ENCODE measurements around the gene PIP5KL1.

PIP5KL1 gene

DNA sequence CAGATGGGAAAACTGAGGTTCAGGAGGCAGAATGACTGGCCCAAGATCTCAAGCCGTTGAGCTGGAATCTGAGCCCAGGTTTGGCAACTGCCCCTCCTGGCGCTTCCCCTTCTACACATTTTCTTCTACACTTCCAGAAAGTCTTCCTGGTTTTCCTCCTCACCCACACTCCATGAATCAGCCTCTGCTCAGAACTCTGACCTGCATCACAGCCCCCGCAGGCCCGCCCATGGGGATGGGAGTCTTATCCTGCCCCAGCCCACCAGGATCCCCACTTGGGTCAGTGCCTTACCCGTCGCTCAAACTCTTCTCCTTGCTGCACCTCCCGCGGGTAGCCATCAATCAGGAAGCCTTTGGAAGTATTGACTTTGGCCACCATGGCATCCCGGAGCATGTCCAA lies 59.0 kb downstream of the PIP5KL1 start:
- no peak for DNase-seq (ENCODE audit: low read depth)

DNA sequence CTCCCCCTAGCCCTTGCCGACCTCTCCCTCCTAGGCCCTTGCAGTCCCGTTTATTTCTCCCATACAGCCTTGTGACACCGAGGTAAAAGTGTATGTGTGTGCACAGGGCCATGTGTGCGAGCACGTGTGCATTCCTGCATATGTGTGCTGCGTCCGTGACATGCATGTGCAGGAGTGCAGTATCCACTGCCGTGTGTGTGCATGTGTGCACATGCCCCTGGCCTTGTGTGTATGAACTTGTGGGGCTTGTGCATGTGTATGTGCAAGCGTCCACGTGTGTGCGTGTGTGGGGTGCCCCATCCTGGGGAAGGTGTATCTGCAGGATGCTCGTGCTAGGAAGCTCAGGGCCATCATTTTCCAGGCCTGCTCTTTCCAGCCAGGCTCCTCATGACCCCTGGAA lies 59.7 kb downstream of the PIP5KL1 start:
- no peak for DNase-seq (ENCODE audit: low read depth)
